ENCODE data around the gene GPAT3. TPM values are rescaled to one million over a fixed set of nuclear protein-coding genes. Genes with fewer than 3 reads are reported as not detected.

The GPAT3 gene
- total RNA-seq, 4 donors from 2014 or later: 38.3 to 73.5 (median 62.9) TPM

DNA sequence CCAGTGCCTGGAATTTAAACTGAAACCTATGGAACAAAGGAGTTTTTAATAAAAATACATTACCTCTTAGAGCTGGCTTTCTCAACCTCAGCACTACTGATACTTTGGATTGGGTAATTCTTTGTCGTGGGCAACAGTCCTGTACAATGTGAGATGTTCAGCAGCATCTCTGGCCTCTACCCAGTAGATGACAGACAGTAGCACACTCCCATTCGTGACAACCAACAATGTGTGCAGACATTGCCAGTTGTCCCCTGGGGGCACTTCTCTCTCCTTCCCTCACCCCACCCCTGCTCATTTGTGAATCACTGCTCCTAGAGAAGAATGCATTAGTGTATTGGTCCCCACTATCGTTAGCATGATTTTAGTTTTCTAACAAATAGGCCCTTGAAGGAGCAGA lies 16.2 kb downstream of the GPAT3 start:
- no peak for TF ChIP-seq POLR2A (IDR thresholded peaks at IDR 0.05)
- TF ChIP-seq, protein P1, sequence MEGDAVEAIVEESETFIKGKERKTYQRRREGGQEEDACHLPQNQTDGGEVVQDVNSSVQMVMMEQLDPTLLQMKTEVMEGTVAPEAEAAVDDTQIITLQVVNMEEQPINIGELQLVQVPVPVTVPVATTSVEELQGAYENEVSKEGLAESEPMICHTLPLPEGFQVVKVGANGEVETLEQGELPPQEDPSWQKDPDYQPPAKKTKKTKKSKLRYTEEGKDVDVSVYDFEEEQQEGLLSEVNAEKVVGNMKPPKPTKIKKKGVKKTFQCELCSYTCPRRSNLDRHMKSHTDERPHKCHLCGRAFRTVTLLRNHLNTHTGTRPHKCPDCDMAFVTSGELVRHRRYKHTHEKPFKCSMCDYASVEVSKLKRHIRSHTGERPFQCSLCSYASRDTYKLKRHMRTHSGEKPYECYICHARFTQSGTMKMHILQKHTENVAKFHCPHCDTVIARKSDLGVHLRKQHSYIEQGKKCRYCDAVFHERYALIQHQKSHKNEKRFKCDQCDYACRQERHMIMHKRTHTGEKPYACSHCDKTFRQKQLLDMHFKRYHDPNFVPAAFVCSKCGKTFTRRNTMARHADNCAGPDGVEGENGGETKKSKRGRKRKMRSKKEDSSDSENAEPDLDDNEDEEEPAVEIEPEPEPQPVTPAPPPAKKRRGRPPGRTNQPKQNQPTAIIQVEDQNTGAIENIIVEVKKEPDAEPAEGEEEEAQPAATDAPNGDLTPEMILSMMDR (IDR thresholded peaks at IDR 0.05): no peak
- Histone ChIP-seq H3K9me3 (no peaks in the 10 kb centered on the region), H3K36me3 (no peaks in the 10 kb centered on the region), H3K4me3 (replicated peaks in 1 of 3) (no peak overlapping the region), H3K27ac (peak overlapping the region in 2 of 3 donors; percentile 14 to 44), H3K4me1 (peaks cover 19 to 47% of the 10 kb centered on the region in 2 donors), H3K27me3 (no peaks in the 10 kb centered on the region)
- no peak for DNase-seq
- 85 to 86% methylated on average over 3 of the region's 3 CpGs for WGBS, 2 donors
- intact Hi-C loops (cut with DNase I): no loop called here

GRCh38 chr4:83552924-83553323 lies 17.0 kb downstream of the GPAT3 start:
- peaks cover 19 to 45% of the 10 kb centered on the region in 2 donors for H3K4me1 ChIP-seq
- peak overlapping the region in 2 of 3 donors; percentile 14 to 44 for H3K27ac ChIP-seq
- 54 to 57% methylated on average over 2 of the region's 2 CpGs for WGBS, 2 donors
- intact Hi-C loops (cut with DNase I): no loop called here
- no peaks in the 10 kb centered on the region for H3K27me3 ChIP-seq
- no peak for TF ChIP-seq POLR2A (IDR thresholded peaks at IDR 0.05)
- TF ChIP-seq, protein P1 (IDR thresholded peaks at IDR 0.05): no peak
- no peak for DNase-seq
- no peak overlapping the region for H3K4me3 ChIP-seq (replicated peaks in 1 of 3)
- no peaks in the 10 kb centered on the region for H3K36me3 ChIP-seq
- no peaks in the 10 kb centered on the region for H3K9me3 ChIP-seq

DNA sequence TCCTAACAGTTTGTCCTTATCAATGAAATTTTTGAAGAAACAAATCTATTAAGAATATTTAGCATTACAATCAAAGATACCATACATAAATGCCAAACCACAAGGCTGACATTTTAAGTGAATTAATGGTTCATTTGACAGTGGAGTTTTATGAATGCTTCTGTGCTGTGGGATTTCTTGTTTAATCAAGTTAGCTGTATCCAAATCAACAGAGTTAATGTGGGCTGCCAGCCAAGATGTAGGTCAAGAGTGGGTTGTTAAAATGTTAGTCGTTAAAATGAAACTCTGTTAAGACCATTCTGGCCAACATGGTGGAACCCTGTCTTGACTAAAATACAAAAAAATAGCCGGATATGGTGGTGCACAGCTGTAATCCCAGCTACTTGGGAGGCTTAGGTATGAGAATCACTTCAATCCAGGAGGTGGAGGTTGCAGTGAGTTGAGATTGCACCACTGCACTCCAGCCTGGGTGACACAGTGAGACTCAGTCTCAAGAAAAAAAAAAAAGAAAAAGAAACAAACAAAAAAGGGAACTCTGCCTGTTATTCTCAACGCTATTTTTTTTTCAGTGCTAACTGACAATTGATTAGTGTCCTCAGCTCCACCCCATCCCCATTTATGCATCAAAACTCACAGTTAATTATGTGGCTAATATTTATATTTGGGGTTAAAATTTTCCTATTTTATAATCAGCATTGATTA lies 20.2 kb downstream of the GPAT3 start:
- TF ChIP-seq POLR2A (IDR thresholded peaks at IDR 0.05): no peak
- TF ChIP-seq, protein P1 (IDR thresholded peaks at IDR 0.05): no peak
- 53 to 55% methylated on average over 3 of the region's 3 CpGs for WGBS, 2 donors
- intact Hi-C loops (cut with DNase I): no loop called here
- DNase-seq: peak; percentile 20 to 32
- H3K9me3 ChIP-seq: no peaks in the 10 kb centered on the region
- no peaks in the 10 kb centered on the region for H3K27me3 ChIP-seq
- no peaks in the 10 kb centered on the region for H3K36me3 ChIP-seq
- H3K4me3 ChIP-seq (replicated peaks in 1 of 3): no peak overlapping the region
- peaks cover 11 to 32% of the 10 kb centered on the region in 2 donors for H3K4me1 ChIP-seq
- H3K27ac ChIP-seq: peak overlapping the region in 1 of 3 donors; percentile 53

DNA sequence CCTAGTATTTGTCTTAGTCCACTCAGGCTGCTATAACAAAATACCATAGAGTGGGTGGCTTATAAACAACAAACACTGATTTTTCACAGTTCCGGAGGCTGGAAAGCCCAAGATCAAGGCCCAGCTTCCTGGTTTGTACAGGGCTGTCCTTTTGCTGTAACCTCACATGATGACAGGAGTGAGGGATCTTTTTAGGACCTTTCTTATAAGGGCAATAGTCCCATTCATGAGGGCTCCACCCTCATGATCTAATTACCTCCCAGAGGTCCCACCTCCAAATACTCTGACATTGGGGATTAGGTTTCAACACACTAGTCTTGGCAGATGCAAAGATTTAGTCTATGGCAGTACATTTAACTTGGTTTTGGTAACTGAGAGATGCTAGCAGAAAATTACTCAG lies 20.9 kb downstream of the GPAT3 start:
- H3K36me3 ChIP-seq: no peaks in the 10 kb centered on the region
- no peak for TF ChIP-seq POLR2A (IDR thresholded peaks at IDR 0.05)
- TF ChIP-seq, protein P1 (IDR thresholded peaks at IDR 0.05): no peak
- intact Hi-C loops (cut with DNase I): no loop called here
- no peak for DNase-seq
- no peaks in the 10 kb centered on the region for H3K27me3 ChIP-seq
- peak overlapping the region in 1 of 3 donors; percentile 53 for H3K27ac ChIP-seq
- H3K9me3 ChIP-seq: no peaks in the 10 kb centered on the region
- no peak overlapping the region for H3K4me3 ChIP-seq (replicated peaks in 1 of 3)
- peaks cover 11 to 32% of the 10 kb centered on the region in 2 donors for H3K4me1 ChIP-seq
- 92 to 96% methylated on average over 1 of the region's 1 CpG for WGBS, 2 donors

GRCh38 chr4:83558059-83558653 lies 22.2 kb downstream of the GPAT3 start:
- Histone ChIP-seq H3K36me3 (no peaks in the 10 kb centered on the region), H3K4me1 (peaks cover 11 to 23% of the 10 kb centered on the region in 2 donors), H3K9me3 (no peaks in the 10 kb centered on the region), H3K4me3 (replicated peaks in 1 of 3) (no peak overlapping the region), H3K27ac (peak overlapping the region in 1 of 3 donors; percentile 62), H3K27me3 (no peaks in the 10 kb centered on the region)
- no peak for DNase-seq
- TF ChIP-seq, protein P1 (IDR thresholded peaks at IDR 0.05): no peak
- TF ChIP-seq POLR2A (IDR thresholded peaks at IDR 0.05): no peak
- intact Hi-C loops (cut with DNase I): no loop called here
- 93% methylated on average over 5 of the region's 5 CpGs for WGBS, 2 donors
